K562 treated with DMSO at 1 percent for 12 hours (cell line): Measurements from ENCODE around the gene PRR20G. TPM values are rescaled to one million over a fixed set of nuclear protein-coding genes. Genes with fewer than 3 reads are reported as not detected.

Experiments used
- total RNA-seq: library from RNA; unstranded; fragments of 300-600 nt; gene quantifications from 2 replicates; pipeline ENCODE4 v1.2.3, GENCODE V29; 2022; ENCODE audit not compliant: insufficient read depth

The PRR20G gene
- 0.96 TPM in 1 of 2 replicates, not detected in the other for total RNA-seq

DNA sequence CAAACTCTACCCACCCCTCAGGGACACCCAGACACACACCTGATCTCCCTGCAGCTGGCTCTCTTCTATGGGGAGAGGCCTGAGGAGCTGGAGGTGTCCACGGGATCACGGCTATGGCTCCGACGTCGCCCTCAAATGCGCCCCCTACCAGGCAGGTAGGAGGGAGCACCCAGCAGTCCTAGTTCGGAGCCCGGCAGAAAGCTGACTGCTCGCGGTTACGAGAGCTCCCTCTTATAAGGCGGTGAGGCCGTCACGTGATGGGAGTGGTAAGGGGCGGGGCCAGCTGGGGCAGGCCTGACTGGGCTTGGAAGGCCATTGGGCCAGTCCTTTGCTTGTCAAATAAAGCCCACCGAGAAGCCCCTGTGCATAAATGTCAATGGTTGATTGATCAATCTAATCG, at the start of gene PRR20G:
Gene PRR20G, minus strand, starts transcription at position 207 of the 400 bp plus-strand sequence. CDS start 681 bp downstream, outside the sequence.

Other genes starting within 250 kb of the PRR20G start
- gene PRR23E, start 94.9 kb downstream of the PRR20G start, total RNA-seq = not detected in 2 replicates